ENCODE data around the gene ZNF217. TPM values are rescaled to one million over a fixed set of nuclear protein-coding genes. Genes with fewer than 3 reads are reported as not detected.
"Not testable (repeated sequence)": the region's sequence is repeated elsewhere in the genome, so short reads cannot be mapped to it uniquely, and the experiment has no call there.

ZNF217 gene
- total RNA-seq, 1 donor from 2014 or later = 57.9 TPM

DNA sequence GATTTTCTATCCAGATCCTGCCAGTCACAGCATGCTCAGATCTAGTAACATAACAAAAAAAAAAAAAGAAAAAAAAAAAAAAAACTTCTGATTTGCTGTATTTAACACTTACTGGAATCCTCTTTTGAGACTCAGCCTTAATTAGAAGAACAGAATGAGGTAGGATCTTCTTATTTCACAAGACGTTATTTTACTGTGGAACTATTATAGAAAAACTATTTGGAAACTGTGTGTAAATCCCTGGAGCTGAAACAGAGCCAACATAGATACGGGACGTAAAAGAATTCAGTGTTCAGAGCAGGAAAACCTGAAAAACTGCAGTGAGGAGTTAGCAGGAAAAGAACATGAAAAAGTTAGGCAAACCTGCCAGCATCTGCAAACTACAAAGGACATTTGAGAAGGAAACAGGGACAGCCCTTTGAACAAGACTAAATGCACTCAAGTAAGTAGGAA lies 3.4 kb upstream of the ZNF217 start:
- Mint-ChIP-seq H3K36me3 (ENCODE audit: low read depth, unreplicated experiment) (no peaks in the 10 kb centered on the region), H3K9me3 (ENCODE audit: unreplicated experiment) (no peaks in the 10 kb centered on the region), H3K27ac (ENCODE audit: unreplicated experiment) (peak overlapping the region; percentile 88), H3K4me1 (ENCODE audit: low read depth, unreplicated experiment) (peaks cover 22% of the 10 kb centered on the region), H3K27me3 (ENCODE audit: low read depth, unreplicated experiment) (no peaks in the 10 kb centered on the region), H3K4me3 (ENCODE audit: unreplicated experiment) (peak overlapping the region; percentile 66)
- no peaks in the 10 kb centered on the region for H3K9me3 ChIP-seq (ENCODE audit: insufficient read depth, low read depth, low read length)
- FAIRE-seq (no peak), DNase-seq (ENCODE audit: low read depth) (no peak)
- peaks cover 7% of the 10 kb centered on the region for H3K4me1 ChIP-seq (ENCODE audit: insufficient read depth, low read length)
- no peak overlapping the region for H3K4me3 ChIP-seq (ENCODE audit: insufficient read depth, low read depth, low read length)
- no peaks in the 10 kb centered on the region for H3K27me3 ChIP-seq (ENCODE audit: insufficient read depth, low read length)
- H3K79me2 ChIP-seq (ENCODE audit: insufficient read depth, low read length) = peaks cover 11% of the 10 kb centered on the region
- peak overlapping the region; percentile 5 for H3K9ac ChIP-seq (ENCODE audit: low read length)
- no peak overlapping the region for H3K27ac ChIP-seq (ENCODE audit: low read depth, low read length)
- H2AFZ ChIP-seq (ENCODE audit: low read depth, low read length) = no peak overlapping the region
- H4K20me1 ChIP-seq (ENCODE audit: insufficient read depth, low read length) = no peaks in the 10 kb centered on the region
- TF ChIP-seq CTCF (IDR thresholded peaks at IDR 0.05; ENCODE audit: insufficient read depth, low read depth, low read length) (no peak), EZH2 (IDR thresholded peaks at IDR 0.05; ENCODE audit: insufficient read depth, low read length) (no peak)
- H3K4me2 ChIP-seq (ENCODE audit: low read length) = no peak overlapping the region
- H3K36me3 ChIP-seq (ENCODE audit: insufficient read depth, low read length) = no peaks in the 10 kb centered on the region

DNA sequence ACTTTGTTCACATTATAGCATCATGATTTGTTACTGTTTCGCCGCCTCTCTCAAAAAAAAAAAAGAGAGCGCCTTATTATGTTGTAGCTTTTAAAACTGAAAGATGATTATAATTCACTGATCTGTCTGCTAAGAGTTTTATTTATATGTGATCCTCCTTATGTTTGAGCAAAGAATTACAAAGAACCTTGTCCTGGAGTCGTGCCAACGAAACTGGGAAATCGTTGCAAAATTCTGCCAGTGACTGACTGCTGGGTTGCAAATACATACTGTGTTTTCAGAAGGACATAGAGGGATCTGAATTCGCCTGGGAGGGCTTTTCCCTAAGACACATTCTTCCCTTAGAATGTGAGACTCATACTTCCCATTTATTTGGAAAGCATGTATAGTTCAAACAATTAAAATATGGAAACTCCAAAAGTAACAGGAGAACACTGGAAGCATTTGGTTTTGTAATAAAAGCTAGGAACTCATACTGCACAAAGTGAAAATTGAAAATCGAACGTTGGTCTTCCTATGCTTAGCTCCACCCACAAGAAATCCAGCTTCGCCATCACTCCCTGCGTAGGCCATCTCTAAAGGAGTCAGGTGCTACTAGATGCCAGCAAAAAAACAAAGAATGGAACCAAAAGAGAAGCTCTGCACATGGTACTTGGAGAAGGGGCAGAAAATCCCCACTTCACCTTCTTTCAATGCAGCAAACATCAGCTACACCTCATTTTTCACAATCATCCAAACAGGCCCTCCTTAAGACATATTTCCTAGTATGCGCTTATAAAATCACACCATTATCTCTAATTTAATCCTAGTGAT lies 2.8 kb upstream of the ZNF217 start:
- not testable (repeated sequence) for FAIRE-seq; H3K9me3 Mint-ChIP-seq (ENCODE audit: unreplicated experiment); H3K27ac ChIP-seq (ENCODE audit: low read depth, low read length); H3K9me3 ChIP-seq (ENCODE audit: insufficient read depth, low read depth, low read length); DNase-seq (ENCODE audit: low read depth); H3K36me3 ChIP-seq (ENCODE audit: insufficient read depth, low read length); H3K36me3 Mint-ChIP-seq (ENCODE audit: low read depth, unreplicated experiment); H4K20me1 ChIP-seq (ENCODE audit: insufficient read depth, low read length); H2AFZ ChIP-seq (ENCODE audit: low read depth, low read length); H3K27me3 ChIP-seq (ENCODE audit: insufficient read depth, low read length); H3K27me3 Mint-ChIP-seq (ENCODE audit: low read depth, unreplicated experiment); H3K4me1 ChIP-seq (ENCODE audit: insufficient read depth, low read length); H3K4me3 ChIP-seq (ENCODE audit: insufficient read depth, low read depth, low read length)
- H3K4me3 Mint-ChIP-seq (ENCODE audit: unreplicated experiment) = peak overlapping the region; percentile 66
- Histone ChIP-seq H3K9ac (ENCODE audit: low read length) (peak overlapping the region; percentile 45), H3K79me2 (ENCODE audit: insufficient read depth, low read length) (peaks cover 18% of the 10 kb centered on the region), H3K4me2 (ENCODE audit: low read length) (peak overlapping the region; percentile 51)
- H3K4me1 Mint-ChIP-seq (ENCODE audit: low read depth, unreplicated experiment) = peaks cover 22% of the 10 kb centered on the region
- H3K27ac Mint-ChIP-seq (ENCODE audit: unreplicated experiment) = peak overlapping the region; percentile 88

GRCh38 chr20:53595742-53596141 lies 2.1 kb upstream of the ZNF217 start:
- not testable (repeated sequence) for H3K27me3 ChIP-seq (ENCODE audit: insufficient read depth, low read length); H3K4me1 ChIP-seq (ENCODE audit: insufficient read depth, low read length); H3K36me3 ChIP-seq (ENCODE audit: insufficient read depth, low read length); DNase-seq (ENCODE audit: low read depth); H3K9me3 ChIP-seq (ENCODE audit: insufficient read depth, low read depth, low read length); H3K27me3 Mint-ChIP-seq (ENCODE audit: low read depth, unreplicated experiment); H4K20me1 ChIP-seq (ENCODE audit: insufficient read depth, low read length); H3K4me3 ChIP-seq (ENCODE audit: insufficient read depth, low read depth, low read length); H3K9ac ChIP-seq (ENCODE audit: low read length); H2AFZ ChIP-seq (ENCODE audit: low read depth, low read length); FAIRE-seq; H3K9me3 Mint-ChIP-seq (ENCODE audit: unreplicated experiment); H3K36me3 Mint-ChIP-seq (ENCODE audit: low read depth, unreplicated experiment)
- H3K4me2 ChIP-seq (ENCODE audit: low read length) = peak overlapping the region; percentile 51
- H3K4me3 Mint-ChIP-seq (ENCODE audit: unreplicated experiment) = peak overlapping the region; percentile 73
- H3K4me1 Mint-ChIP-seq (ENCODE audit: low read depth, unreplicated experiment) = peaks cover 22% of the 10 kb centered on the region
- H3K27ac Mint-ChIP-seq (ENCODE audit: unreplicated experiment) = peak overlapping the region; percentile 88
- peak overlapping the region; percentile 13 for H3K27ac ChIP-seq (ENCODE audit: low read depth, low read length)
- H3K79me2 ChIP-seq (ENCODE audit: insufficient read depth, low read length) = peaks cover 24% of the 10 kb centered on the region

All from astrocyte (in vitro differentiated cells and primary cell).